Gastrocnemius medialis (tissue), 4 donors: ENCODE measurements around the gene A3GALT2.
A peak's percentile ranks its signal among the peaks of the same experiment; 100 is the strongest.

Experiments used
- POLR2A ChIP-seq, 2 donors: fragments of 450-650 bp; IDR thresholded peaks; one replicate each; pipeline ENCODE4 v1.6.1; 2017; ENCODE audit warnings: antibody characterized with exemption in 2 of 2, mild to moderate bottlenecking in 2 of 2, moderate library complexity in 2 of 2
- TF ChIP-seq, protein P1 (sequence below), 5 experiments: fragments of 450-650 bp in 3 of 5; fragments of 200-600 bp in 2 of 5; sonication (generic) in 2 of 5; IDR thresholded peaks in 4 of 5; conservative IDR thresholded peaks in 1 of 5; 1 replicate in 4 of 5; 2 replicates in 1 of 5; pipeline ENCODE4 v1.5.1; 2016 to 2019; ENCODE audit warnings: antibody characterized with exemption in 5 of 5, mild to moderate bottlenecking in 3 of 5, moderate library complexity in 3 of 5

DNA sequence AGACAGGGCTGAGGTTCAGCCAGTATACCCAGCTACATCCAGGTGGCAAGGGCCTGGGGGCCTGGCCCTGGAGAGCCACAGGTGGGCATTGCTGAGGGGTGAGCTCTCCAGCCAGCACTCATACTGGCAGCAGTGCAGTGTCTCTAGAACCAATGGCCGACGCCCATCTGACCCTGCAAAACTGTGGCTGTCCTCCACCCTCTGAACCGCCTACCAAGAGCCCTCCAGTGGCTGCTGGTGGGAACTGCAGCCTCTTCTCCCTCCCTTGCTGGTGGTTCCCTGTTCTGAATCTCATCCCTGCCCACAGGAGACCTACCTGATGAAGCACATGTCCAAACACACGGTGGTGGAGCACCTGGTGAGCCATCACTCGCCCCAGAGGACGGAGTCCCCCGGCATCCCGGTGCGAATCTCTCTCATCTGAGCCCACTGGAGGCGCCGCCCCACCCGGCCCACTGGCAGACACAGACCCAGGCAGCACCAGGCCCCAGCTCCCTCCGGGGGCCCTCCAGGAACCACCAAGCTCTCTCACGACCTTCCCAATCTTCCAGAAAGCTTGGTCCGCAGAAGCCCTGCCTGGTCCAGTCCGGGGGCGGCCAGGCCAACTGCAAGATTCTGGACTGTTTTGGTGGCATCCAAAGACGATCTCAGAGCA lies 22.1 kb downstream of the A3GALT2 start:
- TF ChIP-seq, protein P1, sequence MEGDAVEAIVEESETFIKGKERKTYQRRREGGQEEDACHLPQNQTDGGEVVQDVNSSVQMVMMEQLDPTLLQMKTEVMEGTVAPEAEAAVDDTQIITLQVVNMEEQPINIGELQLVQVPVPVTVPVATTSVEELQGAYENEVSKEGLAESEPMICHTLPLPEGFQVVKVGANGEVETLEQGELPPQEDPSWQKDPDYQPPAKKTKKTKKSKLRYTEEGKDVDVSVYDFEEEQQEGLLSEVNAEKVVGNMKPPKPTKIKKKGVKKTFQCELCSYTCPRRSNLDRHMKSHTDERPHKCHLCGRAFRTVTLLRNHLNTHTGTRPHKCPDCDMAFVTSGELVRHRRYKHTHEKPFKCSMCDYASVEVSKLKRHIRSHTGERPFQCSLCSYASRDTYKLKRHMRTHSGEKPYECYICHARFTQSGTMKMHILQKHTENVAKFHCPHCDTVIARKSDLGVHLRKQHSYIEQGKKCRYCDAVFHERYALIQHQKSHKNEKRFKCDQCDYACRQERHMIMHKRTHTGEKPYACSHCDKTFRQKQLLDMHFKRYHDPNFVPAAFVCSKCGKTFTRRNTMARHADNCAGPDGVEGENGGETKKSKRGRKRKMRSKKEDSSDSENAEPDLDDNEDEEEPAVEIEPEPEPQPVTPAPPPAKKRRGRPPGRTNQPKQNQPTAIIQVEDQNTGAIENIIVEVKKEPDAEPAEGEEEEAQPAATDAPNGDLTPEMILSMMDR (IDR thresholded peaks at IDR 0.05 in 4 of 5, conservative IDR thresholded peaks at IDR 0.05 in 1 of 5), result peak; percentile 63 to 93 (median 87)
- TF ChIP-seq POLR2A (IDR thresholded peaks at IDR 0.05), result no peak
